Stimulated activated CD8-positive, alpha-beta memory T cell treated with anti-CD3 and anti-CD28 coated beads, Interleukin-15, amount 100 ng/mL, for 48 hours (primary cell): ENCODE measurements around the gene TSC22D1.
"Not testable (repeated sequence)": the region's sequence is repeated elsewhere in the genome, so short reads cannot be mapped to it uniquely, and the experiment has no call there.

Experiments used
- DNase-seq, 2 donors: peaks; one replicate each; pipeline ENCODE4 v3.0.0-alpha.2; 2020; ENCODE audit warnings: low read depth in 2 of 2

The TSC22D1 gene

DNA sequence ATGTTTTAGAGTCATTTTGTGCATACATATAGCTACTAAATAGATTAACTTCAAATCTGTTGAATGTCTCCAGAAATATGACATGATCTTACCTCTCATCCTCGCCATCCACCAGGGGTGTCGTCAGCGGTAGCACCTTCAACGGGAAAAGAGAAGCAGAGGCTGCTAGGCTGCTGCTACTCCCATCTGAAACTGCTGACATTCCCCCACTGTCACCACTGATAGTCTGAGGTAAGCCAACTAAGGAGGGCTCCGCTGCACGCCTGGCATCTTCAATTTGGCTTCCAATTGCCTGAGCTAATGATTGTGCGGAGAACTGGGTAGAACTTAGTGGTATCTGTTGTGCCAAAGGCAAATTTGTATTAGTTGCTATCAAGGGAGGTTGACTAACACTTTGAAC lies 3.1 kb downstream of the TSC22D1 start:
- DNase-seq = no peak

- no peak for DNase-seq
Observed at GRCh38 chr13:44566601-44567000, 9.5 kb downstream of the TSC22D1 start.

- no peak for DNase-seq
Observed at GRCh38 chr13:44565881-44566280, 10.2 kb downstream of the TSC22D1 start.

DNA sequence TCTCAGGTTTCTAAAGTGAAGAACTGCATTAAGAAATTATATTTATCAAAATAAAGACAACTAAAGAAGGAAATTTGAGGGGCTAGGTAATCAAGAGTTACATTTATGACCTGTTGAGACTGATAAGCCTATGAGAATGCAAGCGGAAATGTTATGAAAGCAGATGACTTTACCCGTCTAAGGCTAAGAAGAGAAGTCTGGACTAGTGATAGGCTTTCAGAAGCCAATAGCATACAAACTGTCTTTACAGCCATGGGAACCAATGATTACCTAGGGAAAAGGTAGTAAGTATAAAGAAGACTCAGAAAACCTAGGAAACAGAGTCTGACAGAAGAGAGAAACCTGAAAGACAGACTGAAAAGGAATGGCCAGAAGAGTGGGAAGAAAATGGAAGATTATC lies 11.2 kb downstream of the TSC22D1 start:
- no peak for DNase-seq

DNA sequence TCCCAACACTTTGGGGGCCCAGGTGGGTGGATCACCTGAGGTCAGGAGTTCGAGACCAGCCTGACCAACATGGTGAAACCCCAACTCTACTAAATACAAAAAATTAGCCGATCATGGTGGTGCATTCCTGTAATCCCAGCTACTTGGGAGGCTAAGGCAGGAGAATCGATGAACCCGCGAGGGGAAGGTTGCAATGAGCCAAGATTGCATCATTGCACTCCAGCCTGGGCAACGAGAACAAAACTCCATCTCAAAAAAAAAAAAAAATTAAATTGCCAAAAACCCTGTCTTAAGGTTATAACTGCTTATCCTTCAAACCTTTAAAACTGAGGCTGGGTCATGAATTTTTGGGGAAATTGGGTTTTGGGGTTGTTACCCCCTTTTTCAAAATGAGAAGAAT lies 13.3 kb downstream of the TSC22D1 start:
- not testable (repeated sequence) for DNase-seq

DNA sequence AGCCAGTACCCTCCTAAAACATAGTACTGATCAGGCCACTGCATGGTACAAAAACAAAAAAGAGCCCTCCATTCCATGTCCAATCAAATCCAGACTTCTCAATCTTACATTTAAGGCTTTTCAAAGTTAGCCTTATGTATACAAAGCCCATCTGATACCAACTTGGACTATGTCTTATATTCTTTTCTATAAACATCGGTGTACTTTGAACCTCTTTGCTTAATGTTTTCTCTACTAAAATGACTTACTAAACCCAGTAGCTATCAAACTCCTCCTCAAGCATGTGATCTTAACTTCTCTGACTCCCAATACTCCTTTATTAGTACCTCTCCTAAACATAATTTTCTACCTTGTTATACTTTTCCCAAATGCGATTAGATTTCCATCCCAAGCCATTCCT lies 14.8 kb downstream of the TSC22D1 start:
- no peak for DNase-seq

DNA sequence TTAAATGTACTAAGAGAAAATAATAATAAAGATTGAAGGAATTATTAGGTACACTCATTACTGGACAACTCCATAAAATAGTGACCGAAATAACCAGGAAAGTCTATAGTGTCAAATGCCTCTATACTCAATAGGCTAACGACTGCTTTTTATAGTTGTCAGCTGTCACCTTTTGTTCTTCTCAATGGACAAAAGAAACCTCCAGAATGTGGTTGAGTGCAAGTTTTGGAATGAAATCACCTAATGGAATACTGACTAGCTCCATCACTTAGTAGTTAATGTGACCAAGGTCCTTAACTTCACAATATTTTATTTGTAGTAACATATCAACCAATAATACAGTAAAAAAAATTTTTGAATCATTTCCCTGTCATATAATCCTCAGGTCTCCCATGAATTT lies 18.1 kb downstream of the TSC22D1 start:
- DNase-seq = no peak

GRCh38 chr13:44555207-44555606 lies 20.9 kb downstream of the TSC22D1 start:
- no peak for DNase-seq

- no peak for DNase-seq
Observed at GRCh38 chr13:44549476-44549875, 26.7 kb downstream of the TSC22D1 start.

DNA sequence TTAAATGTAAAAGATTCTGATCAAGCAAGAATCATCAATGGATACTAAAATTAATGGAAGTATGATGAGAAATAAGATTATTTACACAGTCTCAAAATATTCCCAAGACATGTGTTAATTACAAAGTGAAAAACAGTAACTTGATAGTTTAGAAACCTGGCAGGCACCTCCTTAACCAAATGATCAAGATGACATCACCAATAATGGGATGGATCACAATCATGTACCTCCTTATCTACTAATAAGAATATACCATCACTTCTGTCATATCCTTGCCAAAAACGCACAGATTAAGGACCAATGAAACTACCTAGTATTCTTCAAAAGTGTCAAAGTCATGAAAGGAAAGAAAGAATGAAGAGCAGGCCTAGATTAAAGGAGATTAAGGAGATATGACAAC lies 30.0 kb downstream of the TSC22D1 start:
- no peak for DNase-seq

- DNase-seq = no peak
Observed at GRCh38 chr13:44543369-44543768, 32.8 kb downstream of the TSC22D1 start.

DNA sequence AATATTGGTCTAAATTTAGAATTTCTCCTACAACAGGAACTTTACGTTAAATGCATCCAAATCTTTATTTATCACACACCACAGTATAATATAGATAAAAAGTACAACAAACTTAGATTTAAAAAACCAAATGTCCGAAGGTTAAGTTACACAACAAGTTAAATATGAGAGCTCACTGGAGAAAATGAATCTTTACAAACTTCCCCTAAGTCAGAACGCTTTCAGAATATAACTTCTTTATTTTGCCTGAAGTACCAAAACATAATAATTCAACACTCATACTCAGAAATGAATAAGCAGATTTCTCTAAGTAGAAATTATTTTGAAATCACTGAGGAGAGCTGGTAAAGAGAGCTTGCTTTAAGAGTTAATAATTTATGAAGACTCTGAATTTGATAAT lies 33.8 kb downstream of the TSC22D1 start:
- DNase-seq = no peak

GRCh38 chr13:44541601-44542000 lies 34.5 kb downstream of the TSC22D1 start:
- DNase-seq = no peak

DNA sequence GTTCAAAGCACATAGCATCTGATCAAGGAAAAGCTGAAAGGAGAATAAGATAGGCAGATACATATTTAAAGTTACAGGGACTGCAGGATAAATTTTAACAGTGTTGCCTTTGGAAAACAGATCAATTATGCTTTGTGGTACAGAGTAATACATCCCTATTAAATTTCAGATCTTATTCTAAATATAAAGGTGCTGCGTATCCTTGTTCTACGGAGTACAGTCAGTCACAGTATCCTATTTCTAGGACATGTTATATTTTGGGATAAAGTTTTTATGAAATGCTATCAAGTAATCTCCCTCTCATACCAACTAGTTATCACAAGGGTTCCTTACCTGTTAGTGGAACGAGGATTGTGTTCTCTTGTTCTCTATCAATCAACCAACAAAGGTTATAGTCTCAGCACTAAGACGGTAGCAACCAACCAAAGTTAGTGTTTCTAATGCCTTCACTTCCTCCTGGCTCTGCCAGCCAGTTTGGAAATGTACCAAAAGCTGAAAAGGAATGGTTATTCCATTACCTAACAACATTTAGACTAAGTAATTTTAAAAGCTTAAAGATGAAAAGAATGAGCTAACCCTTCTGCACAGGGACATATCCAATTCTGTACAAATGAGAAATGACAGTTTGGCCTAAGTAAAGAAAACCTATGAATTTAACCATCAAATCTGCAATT lies 35.2 kb downstream of the TSC22D1 start:
- DNase-seq = no peak

- no peak for DNase-seq
Observed at GRCh38 chr13:44537248-44537647, 38.9 kb downstream of the TSC22D1 start.

DNA sequence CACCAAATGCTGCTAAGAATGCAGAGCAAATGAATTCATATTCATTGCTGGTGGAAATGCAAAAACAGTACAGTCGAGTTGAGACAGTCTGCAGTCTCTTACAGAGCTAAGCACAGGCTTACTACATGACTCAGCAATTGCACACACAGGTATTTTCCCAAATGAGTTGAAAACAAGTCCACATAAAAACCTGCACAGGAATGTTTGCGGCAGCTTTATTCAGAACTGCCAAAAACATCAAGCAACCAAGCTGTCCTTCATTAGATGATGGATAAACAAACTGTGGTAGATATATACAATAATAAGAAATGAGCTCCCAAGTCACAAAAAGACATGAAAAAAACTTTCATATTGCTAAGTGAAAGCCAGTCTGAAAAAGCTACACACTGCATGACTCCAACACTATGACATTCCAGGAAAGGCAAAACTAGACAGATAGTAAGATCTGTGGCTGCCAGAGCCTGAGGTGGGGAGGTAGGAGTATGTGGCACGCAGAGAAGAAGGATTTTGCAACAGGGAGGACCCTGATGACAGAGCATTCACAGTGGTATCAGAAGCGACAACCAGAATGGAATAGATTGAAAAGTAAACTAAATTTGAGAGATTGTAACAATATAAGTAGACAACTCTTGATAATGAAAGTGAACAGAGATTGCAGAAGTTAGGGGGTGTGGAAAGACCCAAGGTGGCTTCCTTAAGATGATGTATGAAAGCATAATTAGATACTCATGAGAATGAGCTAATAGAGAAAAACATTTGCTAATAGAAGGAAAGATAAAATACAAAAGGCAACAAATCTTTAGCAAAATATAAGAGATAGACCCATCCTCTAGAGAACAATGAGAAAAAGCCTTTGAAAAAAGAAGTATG lies 52.7 kb downstream of the TSC22D1 start:
- DNase-seq = no peak

- no peak for DNase-seq
Observed at GRCh38 chr13:44519642-44520041, 56.5 kb downstream of the TSC22D1 start.

GRCh38 chr13:44516771-44517170 lies 59.4 kb downstream of the TSC22D1 start:
- DNase-seq = no peak

DNA sequence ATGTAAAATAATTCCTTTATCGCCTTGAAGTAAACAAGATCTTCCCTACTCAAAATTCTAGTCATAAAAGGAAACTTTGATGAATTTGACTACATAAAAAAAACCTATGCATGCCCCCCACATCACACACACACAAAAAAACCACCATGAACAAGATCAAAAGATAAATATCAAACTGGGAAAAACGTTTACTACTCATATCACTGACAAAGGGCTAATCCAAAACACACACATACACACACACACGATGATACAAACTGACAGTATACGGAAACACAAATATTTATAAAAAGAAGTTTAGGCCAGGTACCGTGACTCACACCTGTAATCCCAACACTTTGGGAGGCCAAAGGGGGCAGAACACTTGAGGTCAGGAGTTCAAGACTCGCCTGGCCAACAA lies 61.9 kb downstream of the TSC22D1 start:
- no peak for DNase-seq

DNA sequence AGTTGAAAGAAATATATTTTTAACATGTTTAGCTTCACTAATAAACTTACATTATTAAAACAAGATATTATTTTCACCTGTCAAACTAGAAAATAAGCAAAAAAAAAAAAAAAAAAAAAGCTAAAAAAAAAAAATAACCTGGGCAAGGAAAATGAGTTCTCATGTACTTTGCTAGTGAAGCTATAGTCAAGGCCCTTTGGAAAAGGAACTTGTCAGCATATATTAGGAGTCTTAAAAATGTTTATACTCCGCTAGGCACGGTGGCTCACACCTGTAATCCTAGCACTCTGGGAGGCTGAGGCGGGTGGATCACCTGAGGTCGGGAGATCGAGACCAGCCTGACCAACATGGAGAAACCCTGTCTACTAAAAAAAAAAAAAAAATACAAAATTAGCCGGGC lies 66.3 kb downstream of the TSC22D1 start:
- DNase-seq = not testable (repeated sequence)

- no peak for DNase-seq
Observed at GRCh38 chr13:44508562-44509077, 67.5 kb downstream of the TSC22D1 start.

GRCh38 chr13:44507639-44508038 lies 68.5 kb downstream of the TSC22D1 start:
- DNase-seq = no peak

- DNase-seq = no peak
Observed at GRCh38 chr13:44506719-44507118, 69.4 kb downstream of the TSC22D1 start.
